OCI-LY3 (cell line): ENCODE results near the gene DDX1.

Experiments
- H2AFZ ChIP-seq: fragments of 200-600, 300-600 bp; shearing (Covaris generic); 2 replicates; pipeline ENCODE4 v1.6.0; 2014; ENCODE audit warnings: antibody characterized with exemption, low read depth, low read length
- H3K27ac ChIP-seq: fragments of 200-600, 300-600 bp; sonication (generic); 2 replicates; pipeline ENCODE4 v1.5.1; 2014; ENCODE audit warnings: mild to moderate bottlenecking, low read length, moderate library complexity, mixed read lengths
- H3K27me3 ChIP-seq: fragments of 200-600, 300-600 bp; sonication (generic); 2 replicates; pipeline ENCODE4 v1.6.1; 2014; ENCODE audit warnings: low read depth, low read length, mixed read lengths
- H3K36me3 ChIP-seq: fragments of 200-600, 300-600 bp; sonication (generic); replicated peaks from 2 replicates; pipeline ENCODE3; 2014; ENCODE audit warnings: low read depth, low read length, mixed read lengths
- H3K4me1 ChIP-seq: fragments of 300-600, 200-600 bp; sonication (generic); 2 replicates; pipeline ENCODE4 v1.6.1; 2014; ENCODE audit warnings: low read length, mixed read lengths
- H3K4me2 ChIP-seq: fragments of 200-600, 300-600 bp; sonication (generic); 2 replicates; pipeline ENCODE4 v1.6.1; 2014; ENCODE audit warnings: low read length, mixed read lengths
- H3K4me3 ChIP-seq: fragments of 300-600, 200-600 bp; sonication (generic); 2 replicates; pipeline ENCODE4 v1.5.1; 2014; ENCODE audit warnings: antibody characterized with exemption, mild to moderate bottlenecking, low read length, moderate library complexity
- H3K79me2 ChIP-seq: fragments of 300-600, 200-600 bp; shearing (Covaris generic); 2 replicates; pipeline ENCODE4 v1.6.1; 2014; ENCODE audit warnings: mild to moderate bottlenecking, low read length, mixed read lengths
- H3K9ac ChIP-seq: fragments of 300-600, 200-600 bp; shearing (Covaris generic); 2 replicates; pipeline ENCODE4 v1.6.0; 2014; ENCODE audit warnings: mild to moderate bottlenecking, low read length, moderate library complexity
- H3K9me3 ChIP-seq: fragments of 200-600, 300-600 bp; shearing (Covaris generic); 2 replicates; pipeline ENCODE4 v1.6.1; 2014; ENCODE audit warnings: low read length, mixed read lengths; ENCODE audit not compliant: insufficient read depth
- H4K20me1 ChIP-seq: fragments of 200-600, 300-600 bp; sonication (generic); 2 replicates; pipeline ENCODE4 v1.6.1; 2016; ENCODE audit warnings: low read length, mixed read lengths; ENCODE audit not compliant: insufficient read depth
- CTCF ChIP-seq: fragments of 200-600, 300-600 bp; sonication (generic); IDR thresholded peaks from 2 replicates; pipeline ENCODE4 v1.5.1; 2014; ENCODE audit warnings: antibody characterized with exemption, low read length, low read depth
- EZH2phosphoT487 ChIP-seq: fragments of 200-600 bp; shearing (Covaris generic); IDR thresholded peaks from 2 replicates; pipeline ENCODE4 v1.6.1; 2018; ENCODE audit warnings: antibody characterized with exemption, mixed run types, low read depth

DDX1 gene

GRCh38 chr2:15671842-15672815, 80.5 kb downstream of the DDX1 start:
- H3K79me2 ChIP-seq = no peaks in the 10 kb centered on the region
- TF ChIP-seq CTCF (no peak), EZH2phosphoT487 (no peak)
- no peak overlapping the region for H3K4me2 ChIP-seq
- H3K27ac ChIP-seq = no peak overlapping the region
- H3K4me1 ChIP-seq = no peaks in the 10 kb centered on the region
- H3K9ac ChIP-seq = no peak overlapping the region
- no peak overlapping the region for H3K4me3 ChIP-seq
- peaks cover 30% of the 10 kb centered on the region for H3K27me3 ChIP-seq
- H4K20me1 ChIP-seq = no peaks in the 10 kb centered on the region
- H2AFZ ChIP-seq = no peak overlapping the region
- H3K36me3 ChIP-seq = no peaks in the 10 kb centered on the region
- no peaks in the 10 kb centered on the region for H3K9me3 ChIP-seq

- H3K9ac ChIP-seq = no peak overlapping the region
- H4K20me1 ChIP-seq = no peaks in the 10 kb centered on the region
- H3K36me3 ChIP-seq = no peaks in the 10 kb centered on the region
- H3K4me2 ChIP-seq = no peak overlapping the region
- H3K9me3 ChIP-seq = no peaks in the 10 kb centered on the region
- TF ChIP-seq CTCF (no peak), EZH2phosphoT487 (no peak)
- H3K4me3 ChIP-seq = no peak overlapping the region
- no peaks in the 10 kb centered on the region for H3K79me2 ChIP-seq
- no peak overlapping the region for H2AFZ ChIP-seq
- no peaks in the 10 kb centered on the region for H3K4me1 ChIP-seq
- peaks cover 20% of the 10 kb centered on the region for H3K27me3 ChIP-seq
- no peak overlapping the region for H3K27ac ChIP-seq
Measured at GRCh38 chr2:15672961-15673918, 81.6 kb downstream of the DDX1 start.

GRCh38 chr2:15673919-15674636, 82.4 kb downstream of the DDX1 start:
- no peaks in the 10 kb centered on the region for H3K79me2 ChIP-seq
- H2AFZ ChIP-seq = no peak overlapping the region
- H3K27ac ChIP-seq = no peak overlapping the region
- no peak overlapping the region for H3K4me2 ChIP-seq
- no peaks in the 10 kb centered on the region for H4K20me1 ChIP-seq
- no peaks in the 10 kb centered on the region for H3K36me3 ChIP-seq
- H3K4me1 ChIP-seq = no peaks in the 10 kb centered on the region
- peaks cover 12% of the 10 kb centered on the region for H3K27me3 ChIP-seq
- no peak overlapping the region for H3K9ac ChIP-seq
- no peaks in the 10 kb centered on the region for H3K9me3 ChIP-seq
- TF ChIP-seq CTCF (no peak), EZH2phosphoT487 (no peak)
- H3K4me3 ChIP-seq = no peak overlapping the region
